K562 (cell line): Measurements from ENCODE around the gene CEACAM20. TPM values are rescaled to one million over a fixed set of nuclear protein-coding genes. Genes with fewer than 3 reads are reported as not detected.

ENCODE experiments used
- ATAC-seq: fragments of 200-7000 bp; cut with Tn5 transposase; 3 replicates; pipeline ENCODE4 v1.9.1; 2020; ENCODE audit warnings: moderate library complexity
- BruUV-seq: library from RNA; stranded (reverse); fragments of 400-500 nt; replicated peaks from 2 replicates; lab custom pipeline; 2021; lab: Mats Ljungman, UMichigan
- CTCF ChIA-PET: fragments of 300-600 bp; formaldehyde crosslinking; extraction: SDS; loops from one replicate; lab custom pipeline; 2021; ENCODE audit warnings: low intra/inter-chr PET ratio; lab: Yijun Ruan, JAX
- POLR2A ChIA-PET: fragments of 300-600, 350-650 bp; sonication (Branson Sonifier 250); formaldehyde crosslinking; extraction: SDS; loops from one replicate; lab custom pipeline; 2021; ENCODE audit warnings: antibody characterized with exemption, inconsistent platforms; lab: Yijun Ruan, JAX
- DNase-seq, 4 experiments: peaks; one replicate each; pipeline versions ENCODE4 v3.0.0 to v3.0.0-alpha.2; 2011 to 2018; ENCODE audit warnings: low spot score in 3 of 4, mixed read lengths in 3 of 4; ENCODE audit errors: extremely low read depth in 1 of 4
- FAIRE-seq: peaks from 2 replicates; lab custom pipeline; 2011; peaks lifted over from hg19 to GRCh38; lab: Jason Lieb, UNC
- H2AFZ ChIP-seq: 2 replicates; pipeline ENCODE4 v1.6.0; 2011; ENCODE audit warnings: low read depth, low read length, control low read depth, inconsistent platforms
- H3K27ac ChIP-seq: fragments of 200-600 bp; 3 replicates; pipeline ENCODE4 v1.8.0; 2011; ENCODE audit warnings: low read depth, mild to moderate bottlenecking, control low read depth, inconsistent platforms, low read length, moderate library complexity, mixed read lengths; ENCODE audit errors: extremely low read depth
- H3K27me3 ChIP-seq, 2 experiments: fragments of 300-600 bp in 1 of 2; 2 replicates in 1 of 2; 3 replicates in 1 of 2; pipeline versions ENCODE4 v1.6.0 to v1.8.0; 2011; ENCODE audit warnings: inconsistent platforms in 2 of 2, low read length in 2 of 2, mild to moderate bottlenecking in 1 of 2, mixed read lengths in 1 of 2, moderate library complexity in 1 of 2; ENCODE audit not compliant: control insufficient read depth in 2 of 2, insufficient read depth in 2 of 2
- H3K36me3 ChIP-seq: fragments of 300-600 bp; 3 replicates; pipeline ENCODE4 v1.8.0; 2011; ENCODE audit warnings: mild to moderate bottlenecking, low read length, inconsistent platforms; ENCODE audit not compliant: control insufficient read depth, insufficient read depth
- H3K4me1 ChIP-seq, 2 experiments: fragments of 200-600 bp in 1 of 2; replicated peaks in 1 of 2; 2 replicates in 1 of 2; 3 replicates in 1 of 2; pipeline versions ENCODE4 v1.5.1 to v1.8.0; 2011; ENCODE audit warnings: inconsistent platforms in 2 of 2, low read length in 2 of 2, mild to moderate bottlenecking in 1 of 2, mixed read lengths in 1 of 2, moderate library complexity in 1 of 2; ENCODE audit not compliant: control insufficient read depth in 2 of 2, insufficient read depth in 2 of 2
- H3K4me2 ChIP-seq: 2 replicates; pipeline ENCODE4 v1.6.1; 2011; ENCODE audit warnings: low read length, control low read depth, inconsistent platforms, mixed read lengths; ENCODE audit not compliant: insufficient read depth
- H3K4me3 ChIP-seq: fragments of 200-600 bp; sonication (generic), shearing (Covaris generic); 2 replicates; pipeline ENCODE4 v1.5.1; 2016; ENCODE audit warnings: control low read depth, inconsistent platforms
- H3K79me2 ChIP-seq: fragments of 200-600 bp; 3 replicates; pipeline ENCODE4 v1.8.0; 2011; ENCODE audit warnings: low read length, inconsistent platforms; ENCODE audit not compliant: control insufficient read depth, insufficient read depth
- H3K9ac ChIP-seq, 2 experiments: 2 replicates each; pipeline versions ENCODE4 v1.6.0 to v1.6.1; 2011; ENCODE audit warnings: low read depth in 2 of 2, low read length in 2 of 2, control low read depth in 1 of 2, inconsistent platforms in 1 of 2, mild to moderate bottlenecking in 1 of 2, mixed read lengths in 1 of 2; ENCODE audit not compliant: insufficient read depth in 1 of 2
- H3K9me1 ChIP-seq: one replicate; pipeline ENCODE4 v1.6.0; 2011; ENCODE audit warnings: inconsistent platforms, mild to moderate bottlenecking, low read length, moderate library complexity; ENCODE audit not compliant: control insufficient read depth, insufficient read depth
- H3K9me3 ChIP-seq: replicated peaks from 2 replicates; pipeline ENCODE4 v1.5.1; 2011; ENCODE audit warnings: low read depth, low read length, inconsistent platforms; ENCODE audit not compliant: control insufficient read depth, insufficient read depth
- H4K20me1 ChIP-seq: replicated peaks from 2 replicates; pipeline ENCODE4 v1.6.1; 2011; ENCODE audit warnings: low read length, inconsistent platforms, mixed read lengths; ENCODE audit not compliant: control insufficient read depth, insufficient read depth
- DIDO1 ChIP-seq: fragments of 450-650 bp; IDR thresholded peaks from 2 replicates; pipeline ENCODE4 v1.6.1; 2016; ENCODE audit warnings: low read depth, missing biosample characterization, missing genetic modification characterization
- FOXA3 ChIP-seq, 2 experiments: fragments of 450-650 bp in 1 of 2; sonication (generic) in 1 of 2; formaldehyde crosslinking; IDR thresholded peaks in 1 of 2; conservative IDR thresholded peaks in 1 of 2; 2 replicates each; pipeline versions ENCODE4 v1.4.0 to v1.8.0; 2020 to 2022; ENCODE audit warnings: mild to moderate bottlenecking in 2 of 2, missing genetic modification reagents in 1 of 2
- IFI16 ChIP-seq: fragments of 250-450 bp; sonication (Bioruptor Pico); IDR thresholded peaks from 2 replicates; pipeline ENCODE4 v2.1.2; 2022; ENCODE audit warnings: mild to moderate bottlenecking, inconsistent platforms
- NFYB ChIP-seq: IDR thresholded peaks from 2 replicates; pipeline ENCODE4 v1.6.1; 2011; ENCODE audit warnings: mild to moderate bottlenecking, moderate library complexity; ENCODE audit not compliant: insufficient read length; ENCODE audit errors: extremely low read depth
- POLR2H ChIP-seq: IDR thresholded peaks from 2 replicates; pipeline ENCODE4 v1.6.1; 2016; ENCODE audit warnings: missing genetic modification characterization, low read depth, mild to moderate bottlenecking, control low read depth, missing compliant biosample characterization, moderate library complexity
- RBM25 ChIP-seq: fragments of 200-400 bp; formaldehyde crosslinking; IDR thresholded peaks from 2 replicates; pipeline ENCODE4 v1.6.1; 2018; ENCODE audit warnings: low read length, low read depth, moderate library complexity; ENCODE audit not compliant: severe bottlenecking
- SMARCA5 ChIP-seq: fragments of 450-650 bp; IDR thresholded peaks from 2 replicates; pipeline ENCODE4 v1.6.1; 2016
- ZC3H4 ChIP-seq: sonication (generic); formaldehyde crosslinking; IDR thresholded peaks from 2 replicates; pipeline ENCODE4 v1.9.0; 2021; ENCODE audit warnings: missing genetic modification reagents, borderline replicate concordance
- ZNF274 ChIP-seq: IDR thresholded peaks from 2 replicates; pipeline ENCODE4 v1.6.1; 2011; ENCODE audit warnings: low read depth, mild to moderate bottlenecking, low read length, moderate library complexity, borderline replicate concordance
- WGBS: fragments of 100-300 bp; shearing (Covaris generic); methylation state at CpG from one replicate; pipeline ENCODE4 v1.1.6; 2016; ENCODE audit warnings: low coverage, mixed read lengths; ENCODE audit not compliant: insufficient coverage; ENCODE audit errors: missing lambda C conversion rate; 5-methylcytosine and 5-hydroxymethylcytosine counted together
- in situ Hi-C: fragments of 300-500 bp; cut with MboI; formaldehyde crosslinking; loops from 4 replicates; pipeline ENCODE4 v1.15.0; 2018; ENCODE audit warnings: inconsistent platforms, mixed read lengths
- intact Hi-C: fragments of 100-400 bp; cut with micrococcal nuclease; formaldehyde crosslinking; loops from 2 replicates; pipeline ENCODE4 v1.14.2; 2022
- polyA plus RNA-seq, 8 experiments: library from polyadenylated mRNA; depleted of rRNA in 4 of 8; stranded (reverse) in 5 of 8; unstranded in 3 of 8; fragments of >200 nt; fragmentation: Nextera tagmentation in 2 of 8; fragmentation: Illumina TruSeq in 1 of 8; extraction: Ambion mirVana in 2 of 8; extraction: Trizol in 1 of 8; gene quantifications; 2 replicates each; pipeline versions ENCODE4 v1.2.1 to v1.2.3, GENCODE V29; 2011 to 2014; ENCODE audit warnings: inconsistent platforms in 1 of 8, missing spikeins in 1 of 8
- total RNA-seq, 7 experiments: library from RNA; depleted of rRNA in 6 of 7; stranded (reverse); fragments of >200 nt in 6 of 7; fragmentation: Illumina TruSeq in 2 of 7; extraction: Trizol in 2 of 7; gene quantifications; 2 replicates each; pipeline versions ENCODE4 v1.2.1 to v1.2.3, GENCODE V29; 2011 to 2021; ENCODE audit warnings: low replicate concordance in 1 of 7
- TF ChIP-seq, protein P1 (sequence below): fragments of 200-600 bp; sonication (generic); IDR thresholded peaks from one replicate; pipeline ENCODE4 v1.6.1; 2012; ENCODE audit warnings: mild to moderate bottlenecking, low read depth, low read length, inconsistent platforms
- TF ChIP-seq, protein P2 (sequence below): sonication (generic); formaldehyde crosslinking; IDR thresholded peaks from 2 replicates; pipeline ENCODE4 v1.5.0; 2020; ENCODE audit warnings: missing genetic modification reagents

Gene CEACAM20
- total and polyA plus RNA-seq, 9 of the 15 experiments (the other 6 are each of a cell fraction or from before 2014, with no cell fraction given) = not detected

DNA sequence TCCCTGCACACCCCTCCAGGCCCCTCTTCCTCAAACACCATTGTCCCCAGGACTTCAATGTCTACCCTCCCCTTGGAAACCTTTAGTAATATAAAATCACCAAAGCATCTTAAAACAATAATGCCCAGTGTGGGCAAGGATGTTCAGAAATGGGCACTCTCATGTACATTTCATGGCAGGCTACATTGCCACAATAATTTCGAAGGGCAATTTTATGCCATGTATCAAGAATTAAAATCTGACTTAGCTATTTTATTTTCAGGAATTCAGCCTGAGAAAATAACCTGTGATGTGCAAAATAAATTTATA lies 48.0 kb upstream of the CEACAM20 start:
- no TSS peak for BruUV-seq
- POLR2A ChIA-PET = interaction anchor here (0.6 to 1.3 kb wide), 5 partner anchors 9 to 105 kb away, joined by 3 to 8 read pairs (median 3); no protein-coding TSS in a partner anchor
- Histone ChIP-seq H3K79me2 (no peaks in the 10 kb centered on the region), H4K20me1 (no peaks in the 10 kb centered on the region), H3K27me3 (no peaks in the 10 kb centered on the region), H3K4me1 (peaks cover 0 to 26% of the 10 kb centered on the region in 2 experiments; a peak in 4 of 5 replicates), H3K4me3 (no peak overlapping the region), H3K9ac (no peak overlapping the region), H3K27ac (no peak overlapping the region), H3K9me3 (no peaks in the 10 kb centered on the region), H3K36me3 (no peaks in the 10 kb centered on the region), H3K4me2 (no peak overlapping the region), H2AFZ (no peak overlapping the region), H3K9me1 (no peaks in the 10 kb centered on the region)
- intact Hi-C loops (loop anchor here (1.0 to 10.0 kb wide), 2 partner anchors 80 to 107 kb away; no protein-coding TSS in a partner anchor), in situ Hi-C loops (no loop called here)
- no peak for TF ChIP-seq ZNF274
- no peak for TF ChIP-seq DIDO1
- TF ChIP-seq RBM25 = peak; percentile 82
- TF ChIP-seq FOXA3 (CRISPR knock-in tag; conservative IDR thresholded peaks at IDR 0.05 in 1 of 2, IDR thresholded peaks at IDR 0.05 in 1 of 2) = no peak
- TF ChIP-seq, protein P1, sequence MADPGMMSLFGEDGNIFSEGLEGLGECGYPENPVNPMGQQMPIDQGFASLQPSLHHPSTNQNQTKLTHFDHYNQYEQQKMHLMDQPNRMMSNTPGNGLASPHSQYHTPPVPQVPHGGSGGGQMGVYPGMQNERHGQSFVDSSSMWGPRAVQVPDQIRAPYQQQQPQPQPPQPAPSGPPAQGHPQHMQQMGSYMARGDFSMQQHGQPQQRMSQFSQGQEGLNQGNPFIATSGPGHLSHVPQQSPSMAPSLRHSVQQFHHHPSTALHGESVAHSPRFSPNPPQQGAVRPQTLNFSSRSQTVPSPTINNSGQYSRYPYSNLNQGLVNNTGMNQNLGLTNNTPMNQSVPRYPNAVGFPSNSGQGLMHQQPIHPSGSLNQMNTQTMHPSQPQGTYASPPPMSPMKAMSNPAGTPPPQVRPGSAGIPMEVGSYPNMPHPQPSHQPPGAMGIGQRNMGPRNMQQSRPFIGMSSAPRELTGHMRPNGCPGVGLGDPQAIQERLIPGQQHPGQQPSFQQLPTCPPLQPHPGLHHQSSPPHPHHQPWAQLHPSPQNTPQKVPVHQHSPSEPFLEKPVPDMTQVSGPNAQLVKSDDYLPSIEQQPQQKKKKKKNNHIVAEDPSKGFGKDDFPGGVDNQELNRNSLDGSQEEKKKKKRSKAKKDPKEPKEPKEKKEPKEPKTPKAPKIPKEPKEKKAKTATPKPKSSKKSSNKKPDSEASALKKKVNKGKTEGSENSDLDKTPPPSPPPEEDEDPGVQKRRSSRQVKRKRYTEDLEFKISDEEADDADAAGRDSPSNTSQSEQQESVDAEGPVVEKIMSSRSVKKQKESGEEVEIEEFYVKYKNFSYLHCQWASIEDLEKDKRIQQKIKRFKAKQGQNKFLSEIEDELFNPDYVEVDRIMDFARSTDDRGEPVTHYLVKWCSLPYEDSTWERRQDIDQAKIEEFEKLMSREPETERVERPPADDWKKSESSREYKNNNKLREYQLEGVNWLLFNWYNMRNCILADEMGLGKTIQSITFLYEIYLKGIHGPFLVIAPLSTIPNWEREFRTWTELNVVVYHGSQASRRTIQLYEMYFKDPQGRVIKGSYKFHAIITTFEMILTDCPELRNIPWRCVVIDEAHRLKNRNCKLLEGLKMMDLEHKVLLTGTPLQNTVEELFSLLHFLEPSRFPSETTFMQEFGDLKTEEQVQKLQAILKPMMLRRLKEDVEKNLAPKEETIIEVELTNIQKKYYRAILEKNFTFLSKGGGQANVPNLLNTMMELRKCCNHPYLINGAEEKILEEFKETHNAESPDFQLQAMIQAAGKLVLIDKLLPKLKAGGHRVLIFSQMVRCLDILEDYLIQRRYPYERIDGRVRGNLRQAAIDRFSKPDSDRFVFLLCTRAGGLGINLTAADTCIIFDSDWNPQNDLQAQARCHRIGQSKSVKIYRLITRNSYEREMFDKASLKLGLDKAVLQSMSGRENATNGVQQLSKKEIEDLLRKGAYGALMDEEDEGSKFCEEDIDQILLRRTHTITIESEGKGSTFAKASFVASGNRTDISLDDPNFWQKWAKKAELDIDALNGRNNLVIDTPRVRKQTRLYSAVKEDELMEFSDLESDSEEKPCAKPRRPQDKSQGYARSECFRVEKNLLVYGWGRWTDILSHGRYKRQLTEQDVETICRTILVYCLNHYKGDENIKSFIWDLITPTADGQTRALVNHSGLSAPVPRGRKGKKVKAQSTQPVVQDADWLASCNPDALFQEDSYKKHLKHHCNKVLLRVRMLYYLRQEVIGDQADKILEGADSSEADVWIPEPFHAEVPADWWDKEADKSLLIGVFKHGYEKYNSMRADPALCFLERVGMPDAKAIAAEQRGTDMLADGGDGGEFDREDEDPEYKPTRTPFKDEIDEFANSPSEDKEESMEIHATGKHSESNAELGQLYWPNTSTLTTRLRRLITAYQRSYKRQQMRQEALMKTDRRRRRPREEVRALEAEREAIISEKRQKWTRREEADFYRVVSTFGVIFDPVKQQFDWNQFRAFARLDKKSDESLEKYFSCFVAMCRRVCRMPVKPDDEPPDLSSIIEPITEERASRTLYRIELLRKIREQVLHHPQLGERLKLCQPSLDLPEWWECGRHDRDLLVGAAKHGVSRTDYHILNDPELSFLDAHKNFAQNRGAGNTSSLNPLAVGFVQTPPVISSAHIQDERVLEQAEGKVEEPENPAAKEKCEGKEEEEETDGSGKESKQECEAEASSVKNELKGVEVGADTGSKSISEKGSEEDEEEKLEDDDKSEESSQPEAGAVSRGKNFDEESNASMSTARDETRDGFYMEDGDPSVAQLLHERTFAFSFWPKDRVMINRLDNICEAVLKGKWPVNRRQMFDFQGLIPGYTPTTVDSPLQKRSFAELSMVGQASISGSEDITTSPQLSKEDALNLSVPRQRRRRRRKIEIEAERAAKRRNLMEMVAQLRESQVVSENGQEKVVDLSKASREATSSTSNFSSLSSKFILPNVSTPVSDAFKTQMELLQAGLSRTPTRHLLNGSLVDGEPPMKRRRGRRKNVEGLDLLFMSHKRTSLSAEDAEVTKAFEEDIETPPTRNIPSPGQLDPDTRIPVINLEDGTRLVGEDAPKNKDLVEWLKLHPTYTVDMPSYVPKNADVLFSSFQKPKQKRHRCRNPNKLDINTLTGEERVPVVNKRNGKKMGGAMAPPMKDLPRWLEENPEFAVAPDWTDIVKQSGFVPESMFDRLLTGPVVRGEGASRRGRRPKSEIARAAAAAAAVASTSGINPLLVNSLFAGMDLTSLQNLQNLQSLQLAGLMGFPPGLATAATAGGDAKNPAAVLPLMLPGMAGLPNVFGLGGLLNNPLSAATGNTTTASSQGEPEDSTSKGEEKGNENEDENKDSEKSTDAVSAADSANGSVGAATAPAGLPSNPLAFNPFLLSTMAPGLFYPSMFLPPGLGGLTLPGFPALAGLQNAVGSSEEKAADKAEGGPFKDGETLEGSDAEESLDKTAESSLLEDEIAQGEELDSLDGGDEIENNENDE = no peak
- TF ChIP-seq SMARCA5 = peak; percentile 26; the same call in 1 of the 2 replicates
- no peak for TF ChIP-seq POLR2H (tag)
- no peak for TF ChIP-seq IFI16 (CRISPR knock-in tag)
- TF ChIP-seq, protein P2, sequence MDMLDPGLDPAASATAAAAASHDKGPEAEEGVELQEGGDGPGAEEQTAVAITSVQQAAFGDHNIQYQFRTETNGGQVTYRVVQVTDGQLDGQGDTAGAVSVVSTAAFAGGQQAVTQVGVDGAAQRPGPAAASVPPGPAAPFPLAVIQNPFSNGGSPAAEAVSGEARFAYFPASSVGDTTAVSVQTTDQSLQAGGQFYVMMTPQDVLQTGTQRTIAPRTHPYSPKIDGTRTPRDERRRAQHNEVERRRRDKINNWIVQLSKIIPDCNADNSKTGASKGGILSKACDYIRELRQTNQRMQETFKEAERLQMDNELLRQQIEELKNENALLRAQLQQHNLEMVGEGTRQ (CRISPR knock-in tag) = no peak
- TF ChIP-seq NFYB = no peak
- no peak for TF ChIP-seq ZC3H4 (CRISPR knock-in tag)
- DNase-seq (no peak), FAIRE-seq (no peak), ATAC-seq (no peak)
- CTCF ChIA-PET = interaction anchor here (1.2 to 2.0 kb wide), 2 partner anchors 77 to 80 kb away, joined by 10 to 14 read pairs; no protein-coding TSS in a partner anchor
- 0% methylated on average over 1 of the region's 1 CpG for WGBS
